CD4-positive, alpha-beta T cell treated with Interleukin-17A for 4 hours (primary cell): ENCODE data around the gene ETFA.
"Not testable (repeated sequence)": the region's sequence is repeated elsewhere in the genome, so short reads cannot be mapped to it uniquely, and the experiment has no call there.

ENCODE experiments used
- DNase-seq: peaks from one replicate; pipeline ENCODE4 v3.0.0-alpha.2; 2020; ENCODE audit warnings: mixed read lengths

Gene ETFA

GRCh38 chr15:76267077-76267476 is 44.2 kb downstream of the ETFA start:
- DNase-seq, result no peak

- DNase-seq, result not testable (repeated sequence)
Observed at GRCh38 chr15:76265769-76266168, 45.5 kb downstream of the ETFA start.

- no peak for DNase-seq
Observed at GRCh38 chr15:76260246-76260938, 50.9 kb downstream of the ETFA start.

- DNase-seq, result no peak
Observed at GRCh38 chr15:76259392-76259791, 51.9 kb downstream of the ETFA start.

- no peak for DNase-seq
Observed at GRCh38 chr15:76258460-76258859, 52.8 kb downstream of the ETFA start.

GRCh38 chr15:76253691-76254473 is 57.4 kb downstream of the ETFA start:
- no peak for DNase-seq

GRCh38 chr15:76252249-76252648 is 59.0 kb downstream of the ETFA start:
- DNase-seq, result no peak

- no peak for DNase-seq
Observed at GRCh38 chr15:76251717-76252116, 59.6 kb downstream of the ETFA start.

- DNase-seq, result no peak
Observed at GRCh38 chr15:76245072-76245610, 66.1 kb downstream of the ETFA start.

- DNase-seq, result no peak
Observed at GRCh38 chr15:76239786-76240185, 71.5 kb downstream of the ETFA start.

GRCh38 chr15:76236350-76236749 is 74.9 kb downstream of the ETFA start:
- DNase-seq, result no peak

- DNase-seq, result no peak
Observed at GRCh38 chr15:76235186-76235826, 76.0 kb downstream of the ETFA start.

GRCh38 chr15:76234337-76234889 is 76.9 kb downstream of the ETFA start:
- no peak for DNase-seq

- no peak for DNase-seq
Observed at GRCh38 chr15:76233921-76234320, 77.3 kb downstream of the ETFA start.

GRCh38 chr15:76229266-76229665 is 82.0 kb downstream of the ETFA start:
- DNase-seq, result no peak

- no peak for DNase-seq
Observed at GRCh38 chr15:76223521-76223920, 87.7 kb downstream of the ETFA start.

GRCh38 chr15:76222159-76222558 is 89.1 kb downstream of the ETFA start:
- DNase-seq, result no peak

- no peak for DNase-seq
Observed at GRCh38 chr15:76221085-76221767, 90.0 kb downstream of the ETFA start.

GRCh38 chr15:76217882-76218217 is 93.4 kb downstream of the ETFA start:
- DNase-seq, result no peak

- no peak for DNase-seq
Observed at GRCh38 chr15:76217029-76217881, 94.0 kb downstream of the ETFA start.

- DNase-seq, result no peak
Observed at GRCh38 chr15:76215634-76216033, 95.6 kb downstream of the ETFA start.

GRCh38 chr15:76209942-76210341 is 101.3 kb downstream of the ETFA start:
- DNase-seq, result no peak
